Skeletal muscle cell (primary cell): ENCODE data around the gene ZNF821.
A peak's percentile ranks its signal among the peaks of the same experiment; 100 is the strongest.
"Not testable (repeated sequence)": the region's sequence is repeated elsewhere in the genome, so short reads cannot be mapped to it uniquely, and the experiment has no call there.

Experiments used
- DNase-seq: peaks from one replicate; pipeline ENCODE4 v3.0.0-alpha.2; 2010; ENCODE audit warnings: low read depth
- H3K4me3 ChIP-seq: 2 replicates; pipeline ENCODE4 v1.5.1; 2011; ENCODE audit warnings: low read depth, mild to moderate bottlenecking, control low read depth, low read length, moderate library complexity

ZNF821 gene

GRCh38 chr16:71867175-71867574 lies 16.8 kb downstream of the ZNF821 start:
- not testable (repeated sequence) for H3K4me3 ChIP-seq, DNase-seq

GRCh38 chr16:71865173-71865863 lies 18.7 kb downstream of the ZNF821 start:
- no peak for DNase-seq
- no peak overlapping the region for H3K4me3 ChIP-seq

- no peak overlapping the region for H3K4me3 ChIP-seq
- DNase-seq = no peak
Measured at GRCh38 chr16:71863995-71864394, 20.0 kb downstream of the ZNF821 start.

- DNase-seq = no peak
- no peak overlapping the region for H3K4me3 ChIP-seq
Measured at GRCh38 chr16:71859762-71860521, 24.0 kb downstream of the ZNF821 start.

GRCh38 chr16:71855937-71856662 lies 27.9 kb downstream of the ZNF821 start:
- DNase-seq = no peak
- no peak overlapping the region for H3K4me3 ChIP-seq

- no peak overlapping the region for H3K4me3 ChIP-seq
- no peak for DNase-seq
Measured at GRCh38 chr16:71854369-71854948, 29.5 kb downstream of the ZNF821 start.

- DNase-seq = no peak
- no peak overlapping the region for H3K4me3 ChIP-seq
Measured at GRCh38 chr16:71853413-71853812, 30.6 kb downstream of the ZNF821 start.

- no peak overlapping the region for H3K4me3 ChIP-seq
- no peak for DNase-seq
Measured at GRCh38 chr16:71852561-71852960, 31.4 kb downstream of the ZNF821 start.

GRCh38 chr16:71852158-71852557 lies 31.8 kb downstream of the ZNF821 start:
- no peak overlapping the region for H3K4me3 ChIP-seq
- no peak for DNase-seq

- no peak overlapping the region for H3K4me3 ChIP-seq
Measured at GRCh38 chr16:71851746-71852145, 32.2 kb downstream of the ZNF821 start.

GRCh38 chr16:71848622-71849021 lies 35.4 kb downstream of the ZNF821 start:
- no peak overlapping the region for H3K4me3 ChIP-seq
- no peak for DNase-seq

More at GRCh38 chr16:71851746-71852145, 32.2 kb downstream of the ZNF821 start:
- DNase-seq = no peak

- DNase-seq = no peak
Measured at GRCh38 chr16:71847096-71847495, 36.9 kb downstream of the ZNF821 start.

GRCh38 chr16:71846431-71846830 lies 37.6 kb downstream of the ZNF821 start:
- DNase-seq = no peak
- H3K4me3 ChIP-seq = peak overlapping the region; percentile 99

More at GRCh38 chr16:71847096-71847495, 36.9 kb downstream of the ZNF821 start:
- peak overlapping the region; percentile 99 for H3K4me3 ChIP-seq

GRCh38 chr16:71845639-71846430 lies 38.1 kb downstream of the ZNF821 start, which contains the start of gene ATXN1L:
Gene ATXN1L, plus strand, starts transcription at chr16:71845976. Its CDS starts 3,765 bp downstream, at chr16:71849741.
- peak; percentile 66 for DNase-seq
- H3K4me3 ChIP-seq = peak within 1 kb of the TSS; percentile 99

GRCh38 chr16:71843572-71843971 lies 40.4 kb downstream of the ZNF821 start:
- no peak for DNase-seq
- H3K4me3 ChIP-seq = no peak overlapping the region

- no peak for DNase-seq
- H3K4me3 ChIP-seq = no peak overlapping the region
Measured at GRCh38 chr16:71840052-71840451, 43.9 kb downstream of the ZNF821 start.

- DNase-seq = no peak
- no peak overlapping the region for H3K4me3 ChIP-seq
Measured at GRCh38 chr16:71837150-71837549, 46.8 kb downstream of the ZNF821 start.

GRCh38 chr16:71834291-71834690 lies 49.7 kb downstream of the ZNF821 start:
- no peak overlapping the region for H3K4me3 ChIP-seq
- DNase-seq = no peak

GRCh38 chr16:71832112-71832511 lies 51.9 kb downstream of the ZNF821 start:
- not testable (repeated sequence) for H3K4me3 ChIP-seq, DNase-seq
